HG02981 (cell line): ENCODE results near the gene TRIM2.

ENCODE experiments used
- ATAC-seq: cut with Tn5 transposase; IDR thresholded peaks from one replicate; pipeline ENCODE4 v1.9.1; 2021; ENCODE audit warnings: mild to moderate bottlenecking, moderate library complexity; ENCODE audit not compliant: unreplicated experiment

TRIM2 gene

DNA sequence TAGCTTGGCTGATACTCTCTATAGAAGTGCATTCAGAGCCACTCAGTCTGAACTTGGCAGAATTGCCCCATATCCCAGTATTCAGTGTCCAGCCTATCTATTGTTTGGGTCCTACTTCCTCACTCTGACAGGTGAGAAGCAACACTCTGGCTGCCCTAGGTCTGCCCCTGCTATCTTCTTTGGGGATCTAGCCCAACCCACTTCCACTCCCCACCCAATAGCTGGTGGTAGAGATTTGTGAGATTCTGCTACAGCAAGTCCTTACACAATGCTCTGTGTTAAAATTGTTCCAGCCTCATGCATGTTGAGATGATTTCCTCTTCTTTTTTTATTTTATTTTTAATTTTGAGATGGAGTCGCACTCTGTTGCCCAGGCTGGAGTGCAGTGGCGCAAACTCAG, 67.6 kb downstream of the TRIM2 start:
- no peak for ATAC-seq

GRCh38 chr4:153273751-153274150, 69.5 kb downstream of the TRIM2 start:
- no peak for ATAC-seq

DNA sequence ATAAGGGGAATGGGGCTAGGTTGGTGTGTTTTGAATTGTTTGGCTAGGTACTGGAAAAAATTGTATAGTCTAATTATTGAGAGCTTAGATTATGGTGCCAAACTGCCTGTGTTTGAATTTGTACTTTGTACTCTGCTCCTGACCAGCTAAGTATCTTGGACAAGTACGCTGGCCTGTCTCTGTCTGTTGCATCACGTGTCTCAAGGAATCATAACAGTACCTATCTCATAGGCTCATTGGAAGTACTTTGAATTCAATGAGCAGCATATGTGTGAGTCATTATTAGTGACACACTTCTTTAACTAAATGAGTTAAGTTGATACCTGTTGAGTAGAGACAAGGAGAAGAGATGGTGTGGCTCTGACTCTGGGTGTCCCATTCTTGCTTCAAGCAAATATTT, 70.7 kb downstream of the TRIM2 start:
- ATAC-seq, result no peak

- ATAC-seq, result no peak
Observed at GRCh38 chr4:153275380-153276276, 71.4 kb downstream of the TRIM2 start.

GRCh38 chr4:153276971-153277370, 72.7 kb downstream of the TRIM2 start:
- ATAC-seq, result no peak

- no peak for ATAC-seq
Observed at GRCh38 chr4:153281476-153281875, 77.2 kb downstream of the TRIM2 start.

GRCh38 chr4:153282023-153282422, 77.8 kb downstream of the TRIM2 start:
- ATAC-seq, result no peak

GRCh38 chr4:153283260-153283659, 79.0 kb downstream of the TRIM2 start:
- ATAC-seq, result no peak

- no peak for ATAC-seq
Observed at GRCh38 chr4:153290134-153290533, 85.9 kb downstream of the TRIM2 start.

DNA sequence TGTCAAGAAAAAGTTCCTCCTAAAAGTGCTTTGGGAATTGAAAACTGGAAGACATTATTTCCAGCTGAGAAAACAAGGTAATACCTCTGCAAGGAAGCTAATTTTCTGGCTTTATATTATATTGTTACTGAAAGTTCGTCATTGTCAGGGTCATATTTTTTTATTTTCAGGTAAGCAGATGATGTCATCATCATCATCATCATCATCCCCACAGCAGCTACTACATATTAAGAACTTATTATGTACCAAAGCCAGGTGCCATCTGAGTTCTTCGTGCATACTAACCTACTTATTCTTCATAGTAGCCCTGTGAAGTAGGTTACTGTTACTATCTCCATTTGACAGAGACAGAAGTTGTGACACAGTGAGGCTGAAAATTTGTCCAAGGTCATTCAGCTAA, 87.3 kb downstream of the TRIM2 start:
- ATAC-seq, result no peak

- no peak for ATAC-seq
Observed at GRCh38 chr4:153292897-153293741, 88.9 kb downstream of the TRIM2 start.

GRCh38 chr4:153293742-153294057, 89.5 kb downstream of the TRIM2 start:
- ATAC-seq, result no peak

DNA sequence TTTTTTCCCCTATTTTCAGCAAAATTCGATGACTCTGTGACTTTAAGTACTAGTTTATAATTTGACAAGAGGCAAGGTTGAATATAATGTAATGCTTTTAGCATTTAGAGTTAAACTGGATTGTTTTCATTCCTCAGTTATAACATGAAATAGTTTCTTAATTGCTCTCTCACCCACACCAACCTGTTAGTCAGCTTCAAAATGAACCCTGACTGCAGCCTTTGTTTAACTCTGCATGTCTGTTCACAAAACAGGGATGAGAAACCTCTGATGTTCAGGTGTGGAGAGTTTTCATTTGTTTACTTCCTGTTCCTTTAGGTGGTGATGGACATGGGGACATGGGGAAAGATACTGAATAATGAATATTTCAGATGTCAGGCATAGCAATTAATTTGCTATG, 90.4 kb downstream of the TRIM2 start:
- ATAC-seq, result no peak

DNA sequence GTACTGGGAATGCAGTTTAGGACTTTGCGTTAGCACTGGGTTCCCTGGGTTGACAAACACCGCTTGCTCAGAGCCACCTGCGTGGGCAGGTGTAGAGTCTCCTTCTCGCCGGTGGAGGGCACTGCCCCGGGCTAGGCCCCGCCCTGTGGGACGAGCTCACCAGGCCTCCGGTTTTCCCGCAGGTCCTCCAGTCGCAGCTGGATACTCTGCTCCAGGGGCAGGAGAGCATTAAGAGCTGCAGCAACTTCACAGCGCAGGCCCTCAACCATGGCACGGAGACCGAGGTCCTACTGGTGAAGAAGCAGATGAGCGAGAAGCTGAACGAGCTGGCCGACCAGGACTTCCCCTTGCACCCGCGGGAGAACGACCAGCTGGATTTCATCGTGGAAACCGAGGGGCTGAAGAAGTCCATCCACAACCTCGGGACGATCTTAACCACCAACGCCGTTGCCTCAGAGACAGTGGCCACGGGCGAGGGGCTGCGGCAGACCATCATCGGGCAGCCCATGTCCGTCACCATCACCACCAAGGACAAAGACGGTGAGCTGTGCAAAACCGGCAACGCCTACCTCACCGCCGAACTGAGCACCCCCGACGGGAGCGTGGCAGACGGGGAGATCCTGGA, 91.0 kb downstream of the TRIM2 start:
- ATAC-seq, result no peak

DNA sequence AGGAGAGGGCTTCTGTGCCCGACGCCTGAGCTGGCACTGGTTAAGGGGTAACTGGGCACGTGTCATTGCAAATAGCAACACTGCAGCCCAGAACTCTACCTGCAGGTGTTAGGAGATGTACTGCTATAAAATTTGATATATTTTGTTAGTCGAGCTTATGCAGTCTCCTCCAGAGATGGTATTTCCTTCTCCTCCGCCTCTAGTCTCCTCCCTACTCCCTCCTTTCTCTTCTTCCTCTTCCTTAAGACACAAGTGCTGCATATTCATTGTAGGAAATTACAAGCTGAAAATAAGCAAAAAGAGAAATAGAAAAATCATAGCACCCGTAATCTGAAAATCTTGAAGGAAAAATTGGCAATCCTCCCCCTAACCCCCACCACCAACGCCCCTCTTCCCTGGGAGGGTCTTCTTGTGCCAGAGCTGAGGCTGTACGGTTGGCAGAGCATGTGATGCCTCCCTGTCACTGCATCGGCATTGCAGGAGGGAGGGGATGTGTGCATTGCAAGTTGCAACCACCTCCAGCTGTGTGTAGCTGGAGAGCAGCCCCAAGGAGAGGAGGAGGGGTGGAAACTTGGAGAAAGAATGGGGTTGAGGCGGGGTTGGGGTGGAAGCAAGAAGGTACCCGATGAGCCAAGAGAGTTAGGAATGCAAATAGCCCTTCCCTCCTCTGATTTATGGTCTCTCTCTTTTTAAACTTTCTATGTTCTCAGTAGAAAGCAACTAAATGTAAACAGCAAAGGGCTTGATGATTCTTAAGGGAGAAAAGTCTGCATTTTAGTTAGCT, 92.0 kb downstream of the TRIM2 start:
- ATAC-seq, result no peak

DNA sequence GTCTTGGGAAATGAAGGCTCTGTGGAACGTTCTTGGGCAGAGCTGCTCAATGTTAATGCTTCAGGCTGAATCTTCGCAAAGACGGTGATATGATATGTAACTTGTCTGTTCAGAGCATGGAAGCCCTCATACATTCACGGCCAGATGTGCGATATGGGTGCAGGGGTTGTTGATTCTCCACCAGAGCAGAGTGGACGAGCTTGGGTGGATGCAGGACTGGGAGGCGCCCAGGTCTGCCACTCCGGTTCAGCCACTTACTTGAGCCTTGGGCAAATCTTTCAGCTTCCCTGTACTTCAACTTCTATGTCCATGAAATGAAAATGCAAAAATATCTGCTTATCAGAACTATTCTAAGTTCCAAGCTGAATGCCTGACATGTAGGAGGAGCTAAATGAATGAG, 92.9 kb downstream of the TRIM2 start:
- ATAC-seq, result no peak

DNA sequence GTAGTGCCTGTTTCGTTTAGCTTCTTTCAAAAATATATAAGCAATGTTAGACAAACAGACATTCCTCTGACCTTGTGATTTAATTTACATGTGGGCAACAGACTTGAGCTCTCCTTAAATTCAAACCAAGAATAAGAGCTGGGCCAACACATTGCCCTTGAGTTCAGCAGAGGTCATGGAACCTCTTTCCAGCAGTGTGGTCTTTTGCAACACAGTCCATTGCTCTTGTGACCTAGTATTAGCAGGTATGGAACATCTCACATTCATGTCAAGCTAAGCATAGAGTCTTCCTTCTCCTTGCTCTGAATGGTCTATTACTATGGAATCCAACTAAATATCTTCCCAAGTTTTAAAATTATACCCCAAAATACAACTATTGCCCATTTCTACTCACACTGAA, 106.5 kb downstream of the TRIM2 start:
- ATAC-seq, result no peak

- ATAC-seq, result no peak
Observed at GRCh38 chr4:153314915-153315314, 110.7 kb downstream of the TRIM2 start.

GRCh38 chr4:153318696-153319320, 114.6 kb downstream of the TRIM2 start:
- peak; percentile 57 for ATAC-seq

- ATAC-seq, result no peak
Observed at GRCh38 chr4:153322791-153323190, 118.5 kb downstream of the TRIM2 start.
